GM13976 (cell line): ENCODE measurements around the gene GHRH.

ENCODE experiments used
- DNase-seq: peaks from one replicate; pipeline ENCODE4 v3.0.0; 2012; ENCODE audit warnings: low spot score
- CTCF ChIP-seq: IDR thresholded peaks from 2 replicates; pipeline ENCODE4 v1.5.1; 2012; ENCODE audit warnings: borderline replicate concordance, mild to moderate bottlenecking; ENCODE audit not compliant: insufficient read depth; ENCODE audit errors: extremely low read depth, missing control alignments, control extremely low read depth
- in situ Hi-C: fragments of 300-500 bp; cut with MboI; formaldehyde crosslinking; loops from one replicate; pipeline ENCODE4 v1.12.0; 2022; ENCODE audit warnings: low sequenced_read_pairs, mixed read lengths, inconsistent platforms; ENCODE audit not compliant: unreplicated experiment

GHRH gene

GRCh38 chr20:37276494-37277252, 15.1 kb upstream of the GHRH start:
- TF ChIP-seq CTCF: peak; percentile 57
- peak; percentile 59 for DNase-seq

GRCh38 chr20:37274851-37275524, 13.4 kb upstream of the GHRH start:
- in situ Hi-C loops: loop anchor here (10.0 kb wide), 1 partner anchor 110 kb away; no protein-coding TSS in a partner anchor
- peak; percentile 45 for DNase-seq
- no peak for TF ChIP-seq CTCF

More at GRCh38 chr20:37276494-37277252, 15.1 kb upstream of the GHRH start:
- in situ Hi-C loops: loop anchor here (10.0 kb wide), 1 partner anchor 108 kb away; no protein-coding TSS in a partner anchor

GRCh38 chr20:37273988-37274387, 12.4 kb upstream of the GHRH start:
- no peak for TF ChIP-seq CTCF
- in situ Hi-C loops: loop anchor here (10.0 kb wide), 1 partner anchor 111 kb away; no protein-coding TSS in a partner anchor
- no peak for DNase-seq

GRCh38 chr20:37271421-37271768, 9.8 kb upstream of the GHRH start:
- DNase-seq: no peak
- no peak for TF ChIP-seq CTCF
- in situ Hi-C loops: loop anchor here (10.0 kb wide), 1 partner anchor 113 kb away; no protein-coding TSS in a partner anchor

GRCh38 chr20:37270576-37271420, 9.2 kb upstream of the GHRH start:
- in situ Hi-C loops: loop anchor here (10.0 kb wide), 1 partner anchor 114 kb away; no protein-coding TSS in a partner anchor
- TF ChIP-seq CTCF: no peak
- DNase-seq: peak; percentile 66
